HEK293 (cell line): ENCODE data around the gene RASSF3.

Experiments used
- CTCF ChIP-seq: fragments of 450-650 bp; formaldehyde crosslinking; IDR thresholded peaks from 2 replicates; pipeline ENCODE4 v1.5.1; 2016; ENCODE audit warnings: missing biosample characterization, missing genetic modification characterization
- ZNF223 ChIP-seq: fragments of 450-650 bp; formaldehyde crosslinking; IDR thresholded peaks from 2 replicates; pipeline ENCODE4 v1.5.1; 2016; ENCODE audit warnings: missing biosample characterization, missing genetic modification characterization
- ZNF398 ChIP-seq: fragments of 450-650 bp; formaldehyde crosslinking; IDR thresholded peaks from 2 replicates; pipeline ENCODE4 v1.5.1; 2017; ENCODE audit warnings: missing biosample characterization, missing genetic modification characterization
- ZNF510 ChIP-seq: fragments of 450-650 bp; formaldehyde crosslinking; IDR thresholded peaks from 2 replicates; pipeline ENCODE4 v1.5.1; 2018; ENCODE audit warnings: mild to moderate bottlenecking, missing genetic modification characterization, missing biosample characterization; ENCODE audit not compliant: insufficient replicate concordance
- ZNF624 ChIP-seq: fragments of 450-650 bp; formaldehyde crosslinking; IDR thresholded peaks from 2 replicates; pipeline ENCODE4 v1.5.1; 2017; ENCODE audit warnings: missing biosample characterization, missing genetic modification characterization
- TF ChIP-seq, protein P1 (sequence below): fragments of 450-650 bp; formaldehyde crosslinking; IDR thresholded peaks from 2 replicates; pipeline ENCODE4 v1.5.1; 2016; ENCODE audit warnings: missing biosample characterization, missing genetic modification characterization, low read depth
- TF ChIP-seq, protein P2 (sequence below): fragments of 450-650 bp; formaldehyde crosslinking; conservative IDR thresholded peaks from 2 replicates; pipeline ENCODE4 v1.5.1; 2016; ENCODE audit warnings: low read depth, missing biosample characterization, missing genetic modification characterization

GRCh38 chr12:64724201-64724745 lies 114.0 kb downstream of the RASSF3 start:
- TF ChIP-seq, protein P1, sequence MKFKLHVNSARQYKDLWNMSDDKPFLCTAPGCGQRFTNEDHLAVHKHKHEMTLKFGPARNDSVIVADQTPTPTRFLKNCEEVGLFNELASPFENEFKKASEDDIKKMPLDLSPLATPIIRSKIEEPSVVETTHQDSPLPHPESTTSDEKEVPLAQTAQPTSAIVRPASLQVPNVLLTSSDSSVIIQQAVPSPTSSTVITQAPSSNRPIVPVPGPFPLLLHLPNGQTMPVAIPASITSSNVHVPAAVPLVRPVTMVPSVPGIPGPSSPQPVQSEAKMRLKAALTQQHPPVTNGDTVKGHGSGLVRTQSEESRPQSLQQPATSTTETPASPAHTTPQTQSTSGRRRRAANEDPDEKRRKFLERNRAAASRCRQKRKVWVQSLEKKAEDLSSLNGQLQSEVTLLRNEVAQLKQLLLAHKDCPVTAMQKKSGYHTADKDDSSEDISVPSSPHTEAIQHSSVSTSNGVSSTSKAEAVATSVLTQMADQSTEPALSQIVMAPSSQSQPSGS (tag by site-specific recombination), result no peak
- TF ChIP-seq ZNF510 (no peak), CTCF (no peak), ZNF398 (tag by site-specific recombination) (no peak), ZNF624 (tag by site-specific recombination) (no peak), ZNF223 (no peak)
- TF ChIP-seq, protein P2, sequence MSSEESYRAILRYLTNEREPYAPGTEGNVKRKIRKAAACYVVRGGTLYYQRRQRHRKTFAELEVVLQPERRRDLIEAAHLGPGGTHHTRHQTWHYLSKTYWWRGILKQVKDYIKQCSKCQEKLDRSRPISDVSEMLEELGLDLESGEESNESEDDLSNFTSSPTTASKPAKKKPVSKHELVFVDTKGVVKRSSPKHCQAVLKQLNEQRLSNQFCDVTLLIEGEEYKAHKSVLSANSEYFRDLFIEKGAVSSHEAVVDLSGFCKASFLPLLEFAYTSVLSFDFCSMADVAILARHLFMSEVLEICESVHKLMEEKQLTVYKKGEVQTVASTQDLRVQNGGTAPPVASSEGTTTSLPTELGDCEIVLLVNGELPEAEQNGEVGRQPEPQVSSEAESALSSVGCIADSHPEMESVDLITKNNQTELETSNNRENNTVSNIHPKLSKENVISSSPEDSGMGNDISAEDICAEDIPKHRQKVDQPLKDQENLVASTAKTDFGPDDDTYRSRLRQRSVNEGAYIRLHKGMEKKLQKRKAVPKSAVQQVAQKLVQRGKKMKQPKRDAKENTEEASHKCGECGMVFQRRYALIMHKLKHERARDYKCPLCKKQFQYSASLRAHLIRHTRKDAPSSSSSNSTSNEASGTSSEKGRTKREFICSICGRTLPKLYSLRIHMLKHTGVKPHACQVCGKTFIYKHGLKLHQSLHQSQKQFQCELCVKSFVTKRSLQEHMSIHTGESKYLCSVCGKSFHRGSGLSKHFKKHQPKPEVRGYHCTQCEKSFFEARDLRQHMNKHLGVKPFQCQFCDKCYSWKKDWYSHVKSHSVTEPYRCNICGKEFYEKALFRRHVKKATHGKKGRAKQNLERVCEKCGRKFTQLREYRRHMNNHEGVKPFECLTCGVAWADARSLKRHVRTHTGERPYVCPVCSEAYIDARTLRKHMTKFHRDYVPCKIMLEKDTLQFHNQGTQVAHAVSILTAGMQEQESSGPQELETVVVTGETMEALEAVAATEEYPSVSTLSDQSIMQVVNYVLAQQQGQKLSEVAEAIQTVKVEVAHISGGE, result no peak
